ENCODE data around the gene PGS1.

Gene PGS1

DNA sequence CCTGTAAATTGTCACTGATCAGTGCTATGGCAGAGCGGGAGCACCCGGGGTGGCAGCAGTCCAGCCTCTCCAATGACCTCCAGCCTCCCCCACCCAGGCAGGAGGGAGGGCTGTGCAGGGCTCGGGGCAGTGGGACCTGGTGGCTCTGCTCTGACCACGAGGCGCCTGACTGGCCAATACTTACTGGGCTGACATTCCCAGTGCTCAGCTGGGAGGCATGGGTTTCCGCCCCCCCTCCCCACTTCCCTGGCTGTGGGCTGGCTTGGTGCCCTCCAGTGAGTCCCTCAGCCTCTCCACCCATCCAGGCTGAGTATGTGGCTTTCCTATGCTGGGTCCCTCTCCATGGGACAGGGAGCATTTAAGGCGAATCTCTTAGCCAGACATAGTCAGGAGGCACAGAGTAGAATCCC is 21.3 kb upstream of the PGS1 start:
- peaks cover 13% of the 10 kb centered on the region for H3K36me3 ChIP-seq (replicated peaks)
- H3K4me3 ChIP-seq (ENCODE audit: low read depth, low read length), result peak overlapping the region; percentile 86
- no peak for DNase-seq
- TF ChIP-seq CTCF (IDR thresholded peaks at IDR 0.05; ENCODE audit: low read depth, low read length, missing control alignments), result no peak
- no peaks in the 10 kb centered on the region for H3K27me3 ChIP-seq (replicated peaks)
- in situ Hi-C loops (cut with HindIII; ENCODE audit: low pct_ligation_motif_present, low sequenced_read_pairs), result no loop called here
- H3K27ac ChIP-seq, result peak overlapping the region; percentile 57

DNA sequence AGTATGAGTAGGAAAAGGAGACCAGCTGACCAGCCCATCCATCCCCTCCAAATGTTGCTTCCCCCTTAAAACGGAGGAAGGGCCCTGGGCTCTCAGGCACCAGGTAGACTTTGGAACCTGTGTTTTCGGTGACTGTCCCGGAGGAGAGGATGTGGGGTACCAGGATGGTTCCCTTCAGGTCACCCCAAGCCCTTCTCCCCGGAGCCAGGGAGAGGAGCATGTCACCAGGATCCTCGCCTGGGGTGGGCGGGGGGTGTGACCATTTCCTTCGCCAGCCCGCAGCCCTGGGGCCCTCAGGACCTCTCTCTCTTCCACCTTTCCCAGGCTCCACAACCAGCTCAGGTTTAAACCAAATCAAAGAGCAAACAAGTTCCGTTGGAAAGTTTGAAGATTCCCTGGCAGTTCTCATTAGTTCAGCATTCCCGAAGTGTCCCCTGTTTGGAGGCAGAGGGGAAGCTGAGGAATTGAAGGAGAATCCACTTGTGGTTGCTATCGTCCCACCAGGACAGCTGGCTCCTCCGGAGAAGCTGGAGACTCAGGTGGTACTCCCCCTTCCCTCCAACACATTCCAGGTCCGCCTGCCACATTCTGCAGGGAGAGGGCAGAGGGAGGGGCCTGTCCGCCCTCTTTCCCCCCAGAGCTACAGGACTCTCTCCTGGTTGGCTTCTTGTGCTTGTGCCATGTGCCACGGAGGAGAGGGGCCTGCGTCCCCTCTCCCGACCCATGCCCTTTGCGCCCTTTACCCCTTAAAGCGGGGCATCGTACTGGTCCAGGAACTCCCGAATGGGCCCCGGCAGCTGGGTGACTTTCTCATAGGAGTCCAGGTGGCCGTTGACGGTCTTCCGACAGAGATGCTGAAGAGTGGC is 20.5 kb upstream of the PGS1 start:
- no peak for TF ChIP-seq CTCF (IDR thresholded peaks at IDR 0.05; ENCODE audit: low read depth, low read length, missing control alignments)
- in situ Hi-C loops (cut with HindIII; ENCODE audit: low pct_ligation_motif_present, low sequenced_read_pairs), result no loop called here
- Histone ChIP-seq H3K27ac (no peak overlapping the region), H3K36me3 (replicated peaks) (peaks cover 13% of the 10 kb centered on the region), H3K27me3 (replicated peaks) (no peaks in the 10 kb centered on the region), H3K4me3 (ENCODE audit: low read depth, low read length) (peak overlapping the region; percentile 86)
- DNase-seq, result no peak

DNA sequence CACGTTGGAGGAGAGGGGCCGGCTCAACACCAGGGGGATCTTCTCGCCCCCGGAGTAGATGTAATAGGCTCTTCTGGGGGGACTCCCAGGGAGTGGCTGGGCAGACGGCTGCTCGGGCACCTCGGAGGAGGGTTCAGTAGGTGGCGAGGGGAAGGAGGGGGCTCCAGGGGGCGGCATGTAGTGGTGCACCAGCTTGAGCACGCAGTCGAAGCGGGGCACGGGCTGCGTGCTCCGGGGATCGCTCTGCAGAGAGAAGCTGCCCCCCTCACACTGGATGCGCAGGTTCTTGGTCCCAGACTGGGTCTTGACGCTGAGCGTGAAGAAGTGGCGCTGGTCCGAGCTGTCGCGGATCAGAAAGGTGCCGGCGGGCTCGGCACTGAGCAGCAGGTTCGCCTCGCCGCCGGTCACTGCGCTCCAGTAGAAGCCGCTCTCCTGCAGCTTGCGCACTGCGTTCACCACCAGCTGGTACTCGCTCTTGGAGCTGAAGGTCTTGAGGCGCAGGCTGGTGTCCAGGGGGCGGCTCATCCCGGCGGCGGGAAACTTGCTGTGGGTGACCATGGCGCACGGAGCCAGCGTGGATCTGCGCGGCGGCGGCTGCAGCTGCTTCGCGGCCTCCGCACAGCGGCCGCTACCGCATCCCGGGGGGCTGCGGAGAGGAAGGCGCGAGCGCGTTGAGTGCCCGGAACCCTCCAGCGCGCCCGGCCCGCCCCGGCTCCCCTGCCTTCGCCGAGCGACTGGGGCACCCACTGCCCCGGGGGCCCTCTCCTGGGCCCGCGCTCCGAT is 19.7 kb upstream of the PGS1 start:
- H3K36me3 ChIP-seq (replicated peaks), result peaks cover 13% of the 10 kb centered on the region
- H3K27ac ChIP-seq, result peak overlapping the region; percentile 66
- H3K4me3 ChIP-seq (ENCODE audit: low read depth, low read length), result peak overlapping the region; percentile 86
- no peaks in the 10 kb centered on the region for H3K27me3 ChIP-seq (replicated peaks)
- no peak for TF ChIP-seq CTCF (IDR thresholded peaks at IDR 0.05; ENCODE audit: low read depth, low read length, missing control alignments)
- no peak for DNase-seq
- in situ Hi-C loops (cut with HindIII; ENCODE audit: low pct_ligation_motif_present, low sequenced_read_pairs), result no loop called here

DNA sequence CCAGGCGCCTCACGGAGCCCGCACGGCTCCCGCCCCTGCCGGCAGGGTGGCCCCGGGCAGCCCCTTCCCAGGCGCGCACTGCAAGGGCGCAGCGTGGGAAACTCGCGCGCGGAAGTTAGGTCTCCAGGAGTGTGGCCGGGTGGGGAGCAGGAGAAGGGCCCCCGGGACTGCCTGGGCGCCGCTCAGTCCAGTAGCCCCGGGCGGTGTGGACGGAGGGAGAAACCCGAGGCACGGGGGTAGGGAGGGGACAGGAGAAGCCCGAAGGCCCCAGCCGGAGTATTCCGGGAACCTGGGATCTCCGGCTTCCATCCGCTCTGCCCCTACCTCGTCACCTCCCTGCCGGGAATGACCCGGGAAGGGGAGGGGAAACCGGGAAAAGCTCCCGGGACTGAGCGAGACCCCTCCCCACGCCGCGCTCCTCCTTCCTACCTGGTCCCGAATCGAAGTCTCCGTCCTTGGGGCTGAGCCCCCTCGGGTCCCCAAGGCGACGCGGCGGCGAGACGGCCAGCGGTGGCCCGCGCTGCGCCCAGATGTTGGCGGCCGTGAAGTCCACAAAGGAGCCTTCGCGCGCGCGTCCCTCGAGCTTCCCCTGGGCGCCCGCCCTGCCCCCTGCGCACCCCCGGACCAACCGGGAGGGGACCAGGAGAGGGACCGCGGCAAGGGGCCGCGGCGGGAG is 19.0 kb upstream of the PGS1 start:
- DNase-seq, result no peak
- no peaks in the 10 kb centered on the region for H3K27me3 ChIP-seq (replicated peaks)
- peak overlapping the region; percentile 66 for H3K27ac ChIP-seq
- no peak for TF ChIP-seq CTCF (IDR thresholded peaks at IDR 0.05; ENCODE audit: low read depth, low read length, missing control alignments)
- H3K4me3 ChIP-seq (ENCODE audit: low read depth, low read length), result peak overlapping the region; percentile 86
- peaks cover 13% of the 10 kb centered on the region for H3K36me3 ChIP-seq (replicated peaks)
- in situ Hi-C loops (cut with HindIII; ENCODE audit: low pct_ligation_motif_present, low sequenced_read_pairs), result no loop called here

GRCh38 chr17:78359997-78360370 is 18.5 kb upstream of the PGS1 start, which contains the start of gene SOCS3:
SOCS3 (minus strand) TSS chr17:78360077; CDS start chr17:78359095, 982 bp downstream.
- in situ Hi-C loops (cut with HindIII; ENCODE audit: low pct_ligation_motif_present, low sequenced_read_pairs), result no loop called here
- TF ChIP-seq CTCF (IDR thresholded peaks at IDR 0.05; ENCODE audit: low read depth, low read length, missing control alignments), result no peak
- Histone ChIP-seq H3K27me3 (replicated peaks) (no peaks in the 10 kb centered on the region), H3K27ac (peak within 1 kb of the TSS; percentile 66), H3K36me3 (replicated peaks) (peaks cover 13% of the 10 kb centered on the region), H3K4me3 (ENCODE audit: low read depth, low read length) (peak within 1 kb of the TSS; percentile 86)
- peak; percentile 95 for DNase-seq

Data from brain microvascular endothelial cell (primary cell).